HG03095 (cell line): ENCODE data around the gene SMURF1.
"Not testable (repeated sequence)": the region's sequence is repeated elsewhere in the genome, so short reads cannot be mapped to it uniquely, and the experiment has no call there.

Experiments used
- ATAC-seq: cut with Tn5 transposase; IDR thresholded peaks from one replicate; pipeline ENCODE4 v1.9.1; 2021; ENCODE audit warnings: moderate library complexity; ENCODE audit not compliant: unreplicated experiment

Gene SMURF1

DNA sequence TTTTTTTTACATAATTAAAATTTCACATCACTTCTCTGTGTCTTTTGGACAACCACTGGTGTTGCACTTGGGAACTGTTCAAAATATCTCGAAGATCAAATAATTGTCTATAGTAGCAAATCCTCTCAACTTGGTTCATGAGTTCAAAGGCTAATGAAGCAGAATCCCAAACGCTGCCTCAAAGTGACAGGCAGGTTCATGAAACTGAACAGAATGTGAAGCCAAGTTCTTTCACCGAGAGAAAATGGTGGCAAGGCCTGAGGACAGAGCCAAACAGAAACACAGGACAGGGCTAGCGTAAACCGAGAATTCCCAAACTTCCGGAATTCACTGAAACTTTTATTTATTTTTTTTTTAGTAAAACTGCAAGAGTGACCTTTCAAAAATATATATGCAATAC is 21.1 kb downstream of the SMURF1 start:
- ATAC-seq = no peak

DNA sequence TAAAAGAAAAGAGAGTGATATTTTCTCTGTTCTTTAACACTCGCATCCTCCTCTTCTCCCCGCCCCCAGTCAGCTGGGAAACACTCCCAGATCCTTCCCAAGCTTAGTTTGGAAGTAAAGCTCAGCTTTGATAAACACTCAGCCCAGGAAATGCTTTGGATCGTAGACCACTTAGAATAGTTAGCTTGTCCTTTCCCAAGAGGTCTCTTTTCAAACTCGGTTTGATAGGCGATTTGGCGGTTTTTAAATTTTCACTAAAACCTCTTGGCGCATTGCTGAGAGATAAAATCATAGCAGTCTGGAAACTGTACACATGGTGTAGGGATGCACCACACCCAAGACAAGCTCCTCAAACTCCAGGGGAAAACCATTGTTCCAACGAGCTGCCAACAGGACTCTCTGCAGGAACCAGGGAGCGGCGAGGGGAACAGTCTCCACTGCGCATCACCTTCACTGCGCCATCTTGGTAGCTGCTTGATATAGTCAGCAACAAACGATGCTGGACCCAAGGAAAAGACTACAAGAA is 22.3 kb downstream of the SMURF1 start:
- ATAC-seq = no peak

DNA sequence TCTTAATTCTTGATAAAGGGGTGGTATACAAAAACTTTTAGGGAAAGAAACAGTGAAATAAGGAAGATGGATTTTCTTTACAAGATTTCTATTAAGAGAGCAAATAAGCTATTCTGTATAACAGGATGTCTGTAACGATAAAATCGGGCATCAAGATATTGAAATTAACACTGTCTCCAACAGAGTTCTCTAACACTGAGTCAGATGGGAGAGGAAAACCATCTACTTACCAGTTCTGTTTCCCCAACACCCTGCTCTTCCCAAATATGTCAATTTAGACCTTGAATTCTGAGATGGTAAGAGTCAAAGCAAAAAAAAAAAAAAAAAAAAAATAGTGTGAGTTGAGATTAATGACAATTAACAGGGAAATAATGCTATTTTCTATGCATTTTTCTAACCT is 23.0 kb downstream of the SMURF1 start:
- no peak for ATAC-seq

DNA sequence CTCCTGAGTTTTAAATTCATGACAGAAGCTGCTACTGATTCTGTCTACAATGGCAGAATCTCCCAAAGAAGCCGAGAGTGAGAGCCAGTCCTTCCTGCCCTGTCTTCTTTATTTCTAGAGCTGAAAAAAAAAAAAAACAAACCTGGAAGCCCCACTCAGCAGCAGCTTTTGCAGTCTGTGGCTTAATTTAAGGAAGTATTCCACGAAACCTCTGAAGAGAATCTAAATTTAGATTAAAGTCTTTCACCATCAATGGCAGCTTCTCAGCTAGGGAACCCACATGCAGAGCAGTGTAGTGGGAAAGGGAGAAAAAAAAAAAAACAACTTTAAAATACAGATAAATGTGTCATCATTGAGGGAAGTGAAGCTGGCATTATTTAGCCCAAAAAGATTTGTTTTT is 23.4 kb downstream of the SMURF1 start:
- no peak for ATAC-seq

DNA sequence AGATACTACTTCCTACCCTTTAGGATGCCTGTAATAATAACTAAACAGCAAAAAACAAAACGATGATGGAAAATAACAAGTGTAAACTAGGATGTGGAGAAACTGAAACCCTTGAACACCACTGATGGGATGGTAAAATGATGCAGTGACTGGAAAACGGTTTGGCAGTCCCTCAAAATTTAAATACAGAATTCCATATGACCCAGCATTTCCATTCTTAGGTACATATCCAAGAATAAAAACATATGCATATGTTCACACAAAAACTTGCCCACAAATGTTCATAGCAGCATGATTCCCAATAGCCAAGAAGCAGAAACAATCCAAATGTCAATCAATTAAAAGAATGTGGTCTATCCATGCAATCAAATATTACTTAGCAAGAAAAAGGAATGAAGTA is 25.8 kb downstream of the SMURF1 start:
- no peak for ATAC-seq

DNA sequence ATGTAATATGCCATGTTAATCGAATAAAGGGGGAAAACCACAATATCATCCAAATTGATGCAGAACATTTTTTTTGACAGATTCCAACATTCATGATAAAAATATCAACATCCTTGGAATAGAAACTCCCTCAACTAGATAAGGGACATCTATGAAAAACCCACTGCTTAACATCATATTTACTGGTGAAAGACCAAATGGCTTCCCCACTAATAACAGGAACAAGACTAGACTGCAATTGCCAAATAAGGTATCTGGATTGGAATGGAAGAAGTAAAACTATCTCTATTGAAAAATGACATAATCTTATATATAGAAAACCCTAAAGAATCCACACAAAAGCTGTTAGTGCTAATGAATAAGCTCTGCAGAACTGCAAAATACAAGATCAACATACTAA is 27.8 kb downstream of the SMURF1 start:
- no peak for ATAC-seq

DNA sequence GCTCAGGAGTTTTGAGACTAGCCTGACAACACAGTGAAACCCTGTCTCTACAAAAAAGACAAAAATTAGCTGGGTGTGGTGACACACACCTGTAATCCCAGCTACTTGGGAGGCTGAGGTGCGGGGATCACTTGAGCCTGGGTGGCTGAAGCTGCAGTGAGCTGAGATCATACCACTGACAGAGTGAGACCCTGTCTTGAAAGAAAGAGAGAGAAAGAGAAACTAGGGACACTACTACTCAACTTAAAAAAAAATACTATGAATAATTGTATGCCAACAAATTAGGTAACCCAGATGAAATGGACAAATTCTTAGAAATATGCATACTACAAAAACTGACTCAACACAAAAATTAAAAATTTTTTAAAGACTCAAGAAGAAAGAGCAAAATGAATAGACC is 28.5 kb downstream of the SMURF1 start:
- no peak for ATAC-seq

DNA sequence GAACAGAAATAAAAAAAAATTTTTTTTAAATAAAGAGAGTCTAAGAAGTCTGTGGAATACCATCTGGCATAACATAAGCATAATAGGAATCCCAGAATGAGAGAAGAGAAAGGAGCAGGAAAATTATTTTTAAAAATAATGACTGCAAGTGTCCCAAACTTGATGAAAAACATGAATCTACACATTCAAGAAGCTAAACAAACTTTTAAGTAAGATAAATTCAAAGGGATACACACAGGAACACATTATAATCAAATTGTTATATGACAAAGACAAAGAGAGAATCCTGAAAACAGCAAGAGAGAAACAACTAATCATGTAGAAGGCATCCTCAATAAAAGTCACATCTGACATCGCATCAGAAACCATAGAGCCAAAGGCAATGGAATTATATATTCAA is 30.9 kb downstream of the SMURF1 start:
- ATAC-seq = no peak

DNA sequence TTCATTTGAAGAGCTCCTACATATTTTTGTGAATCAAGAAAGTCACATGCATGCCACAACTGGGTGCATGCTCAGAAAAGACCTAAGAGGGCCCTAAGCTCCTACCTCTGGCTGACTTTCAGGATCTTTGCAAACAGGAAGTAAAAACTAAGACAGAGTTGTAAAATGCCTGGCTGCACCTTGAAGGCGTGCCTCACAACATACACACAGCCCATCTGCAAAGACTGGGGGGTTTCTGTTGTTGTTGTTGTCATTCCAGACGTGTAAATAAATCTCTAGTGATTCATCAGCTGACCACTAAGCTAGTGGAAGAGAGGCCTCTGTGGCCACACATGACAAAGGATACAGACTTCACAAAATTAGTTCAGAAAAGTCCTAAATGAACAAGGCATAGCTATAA is 31.8 kb downstream of the SMURF1 start:
- ATAC-seq = peak; percentile 95

DNA sequence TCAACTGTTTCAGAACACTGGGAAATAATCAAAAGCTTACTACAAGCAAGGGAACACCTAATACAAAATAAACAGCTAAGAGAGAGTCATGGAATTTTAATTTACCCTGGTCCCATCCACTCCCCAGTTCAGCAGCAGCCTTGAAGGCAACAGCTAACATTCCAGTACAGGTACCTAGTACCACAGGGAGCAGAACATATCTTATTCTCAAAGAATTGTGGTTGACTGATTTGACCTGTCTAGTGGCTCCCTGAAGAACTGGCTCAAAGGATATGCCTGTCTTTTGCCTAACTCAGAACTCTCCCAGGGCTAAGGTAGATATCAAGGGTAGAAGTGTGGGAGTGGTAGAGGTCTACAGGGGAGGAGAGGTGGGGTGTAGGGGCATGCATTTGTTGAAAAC is 32.3 kb downstream of the SMURF1 start:
- ATAC-seq = peak; percentile 11

DNA sequence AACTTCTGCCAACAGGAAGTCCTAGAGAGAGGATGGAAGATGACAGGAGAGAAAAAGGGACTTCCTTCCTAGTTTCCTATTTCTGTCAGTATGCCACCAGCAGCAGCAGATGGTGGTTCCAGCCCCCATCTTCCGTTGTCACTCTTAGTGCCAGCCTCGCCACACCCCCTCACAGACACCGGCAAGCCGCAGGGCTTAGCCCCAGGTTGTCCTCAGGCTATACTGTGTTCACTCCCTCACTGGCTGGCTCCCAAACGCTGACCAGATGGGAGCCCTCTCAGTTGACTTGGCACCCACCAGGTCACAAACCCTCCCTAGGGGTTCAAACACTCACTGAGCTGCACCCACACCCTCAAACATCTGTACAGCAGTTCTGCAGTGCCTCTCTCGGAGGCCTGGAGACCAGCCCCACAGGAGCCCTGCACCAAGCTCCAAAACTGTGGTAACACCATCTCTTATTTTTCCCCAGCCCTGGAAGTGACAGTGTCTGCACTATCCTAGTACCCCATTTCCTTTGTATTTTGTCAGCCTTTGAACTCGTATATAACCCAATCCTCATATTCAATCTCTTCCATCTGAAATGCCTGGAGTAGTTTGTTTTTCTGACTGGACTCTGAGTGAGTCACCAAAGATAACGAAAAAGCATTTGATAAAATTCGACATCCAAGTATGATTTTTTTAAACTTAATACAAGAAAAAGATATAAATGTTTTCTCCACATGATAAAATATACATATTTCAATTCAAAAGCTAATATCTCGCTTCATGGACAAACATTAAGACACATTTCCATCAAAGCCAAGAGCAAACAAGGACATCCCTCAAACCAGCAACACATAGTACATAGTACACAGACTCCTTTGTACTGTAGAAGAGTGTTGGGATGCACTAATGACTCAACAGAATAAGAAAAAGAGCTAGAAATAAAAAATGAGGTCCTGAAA is 34.5 kb downstream of the SMURF1 start:
- ATAC-seq = no peak

DNA sequence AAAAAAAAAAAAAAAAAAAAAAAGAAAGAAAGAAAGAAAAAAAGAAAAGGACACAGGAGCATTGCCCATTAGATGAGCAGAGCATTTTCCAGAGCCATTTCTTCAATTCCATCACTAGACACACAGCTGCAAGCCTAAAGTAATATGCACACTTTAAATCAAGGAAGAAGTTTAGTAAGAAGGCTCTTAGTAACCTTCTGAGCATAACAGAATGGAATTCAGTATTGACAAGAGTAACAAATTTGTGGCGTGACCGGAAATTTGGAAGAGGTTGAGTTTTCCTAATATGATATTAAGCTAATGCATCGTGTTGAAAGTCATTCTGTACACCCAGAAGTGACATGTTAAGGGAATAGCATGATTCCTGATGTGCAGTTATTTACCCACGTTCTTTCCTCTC is 35.3 kb downstream of the SMURF1 start:
- no peak for ATAC-seq

DNA sequence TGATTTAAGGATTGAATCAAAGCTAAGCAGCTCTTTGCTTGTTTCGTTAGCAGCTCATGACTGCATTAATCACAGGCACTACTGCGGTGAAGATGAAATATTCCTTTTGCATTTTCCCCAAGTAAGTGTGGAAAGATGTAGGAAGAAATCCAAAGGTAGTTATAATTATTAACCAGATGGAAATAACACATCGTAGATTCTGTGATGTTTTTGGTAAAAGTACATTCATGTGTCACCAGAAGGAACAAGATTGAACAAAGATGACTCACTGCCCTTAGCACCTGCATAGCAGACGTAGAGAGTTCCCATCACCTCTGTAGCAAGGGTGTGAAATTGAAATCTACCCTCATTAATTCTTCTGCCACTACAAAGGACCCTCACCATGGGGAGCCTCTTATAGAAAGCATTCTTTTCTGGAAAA is 37.1 kb downstream of the SMURF1 start:
- ATAC-seq = no peak

DNA sequence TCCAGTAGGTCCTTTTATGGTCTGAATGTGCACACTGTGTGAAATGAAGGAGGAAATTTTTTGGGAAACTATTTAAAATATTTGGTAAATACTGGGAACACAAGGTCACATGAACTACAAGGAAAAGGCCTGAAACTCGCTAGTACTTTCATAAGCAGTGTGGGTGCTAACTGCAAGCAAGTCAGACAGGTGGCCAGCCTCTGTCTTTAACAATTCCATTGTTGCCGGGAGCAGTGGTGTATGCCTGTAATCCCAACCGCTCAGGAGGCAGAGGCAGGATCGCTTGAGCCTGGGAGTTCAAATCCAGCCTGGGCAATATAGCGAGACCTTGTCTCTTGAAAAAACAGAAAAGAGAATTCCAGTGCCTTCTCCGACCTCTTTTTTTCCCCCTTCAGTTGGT is 37.5 kb downstream of the SMURF1 start:
- no peak for ATAC-seq

DNA sequence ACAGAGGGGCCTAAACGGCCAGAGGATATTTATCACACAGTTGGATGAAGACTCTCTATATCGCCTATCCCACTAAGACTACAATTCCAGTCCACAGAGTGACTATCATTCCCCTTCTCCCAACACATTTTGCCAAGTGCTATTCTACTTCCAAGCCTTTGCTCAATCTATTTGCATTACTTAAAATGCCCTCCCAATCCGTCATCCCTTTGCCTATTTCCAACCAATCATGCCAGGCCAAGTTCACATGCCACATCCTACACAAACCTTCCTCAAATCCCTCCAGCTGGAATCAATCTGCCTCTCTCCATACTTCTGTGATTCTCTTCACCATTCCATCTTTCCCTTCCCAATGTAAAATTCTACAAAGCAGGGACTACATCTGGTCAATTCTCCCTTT is 38.2 kb downstream of the SMURF1 start:
- no peak for ATAC-seq

DNA sequence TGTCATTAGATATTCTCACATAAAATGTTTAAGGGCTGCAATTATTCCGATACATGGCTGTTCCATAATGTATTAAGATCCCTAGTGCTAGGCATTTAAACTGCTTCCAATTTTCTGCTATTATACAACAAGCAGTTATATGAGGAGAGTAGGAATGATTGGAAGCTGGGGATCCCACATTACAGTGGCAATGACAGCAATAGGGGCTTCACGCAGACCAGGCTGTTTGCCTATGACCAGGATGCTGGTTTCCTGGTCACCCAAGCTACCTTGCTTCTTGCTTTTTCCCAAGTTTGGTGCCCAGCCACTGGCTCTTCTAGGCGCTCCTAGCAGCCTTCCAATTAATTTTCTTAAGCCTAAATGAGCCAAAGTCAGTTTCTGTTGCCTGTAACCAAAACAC is 39.3 kb downstream of the SMURF1 start:
- ATAC-seq = no peak

DNA sequence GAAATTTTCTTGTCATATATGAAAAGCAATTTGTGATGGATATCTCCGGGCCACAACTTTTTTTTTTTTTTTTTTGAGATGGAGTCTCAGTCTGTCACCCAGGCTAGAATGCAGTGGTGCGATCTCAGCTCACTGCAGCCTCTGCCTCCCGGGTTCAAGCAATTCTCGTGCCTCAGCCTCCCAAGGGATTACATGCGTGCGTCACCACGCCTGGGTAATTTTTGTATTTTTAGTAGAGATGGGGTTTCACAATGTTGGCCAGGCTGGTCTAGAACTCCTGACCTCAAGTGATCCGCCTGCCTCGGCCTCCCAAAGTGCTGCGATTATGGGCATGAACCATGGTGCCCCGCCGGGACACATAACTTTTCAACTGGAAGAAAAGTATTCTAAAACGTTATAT is 40.1 kb downstream of the SMURF1 start:
- not testable (repeated sequence) for ATAC-seq

DNA sequence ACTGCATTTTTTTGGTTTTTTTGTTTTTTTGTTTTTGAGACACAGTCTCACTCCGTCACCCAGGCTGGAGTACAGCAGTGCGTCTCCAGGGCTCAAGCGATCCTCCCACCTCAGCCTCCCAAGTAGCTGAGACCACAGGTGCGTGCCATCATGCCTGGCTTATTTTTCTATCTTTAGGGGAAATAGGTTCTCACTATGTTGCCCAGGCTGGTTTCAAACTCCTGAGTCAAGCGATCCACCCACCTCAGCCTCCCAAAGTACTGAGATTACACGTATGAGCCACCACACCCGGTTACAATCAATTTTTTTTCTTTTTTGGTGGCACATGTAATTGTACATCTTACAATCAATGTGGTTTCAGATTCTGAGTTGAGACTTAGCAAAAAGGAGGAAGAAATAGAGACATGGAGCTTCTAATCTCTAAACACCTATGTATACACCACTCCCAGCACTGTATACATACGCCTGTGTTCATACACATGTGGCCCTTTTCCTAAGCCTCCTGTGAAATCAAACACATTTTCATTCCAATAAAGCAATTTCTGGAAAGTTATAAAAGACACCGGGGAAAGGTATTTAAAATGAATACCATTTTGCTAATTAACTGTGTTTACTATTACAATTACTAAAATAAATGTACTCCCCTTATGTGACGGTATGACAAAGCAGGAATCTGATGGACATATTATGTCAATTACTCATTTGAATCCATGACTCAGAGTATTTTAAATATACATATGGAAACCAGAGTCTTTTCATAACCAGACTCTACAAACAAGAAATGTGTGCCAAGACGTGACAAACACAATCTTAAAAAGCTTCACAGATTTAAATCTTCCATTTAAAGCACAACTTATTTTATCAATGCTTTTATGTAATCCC is 40.9 kb downstream of the SMURF1 start:
- no peak for ATAC-seq

DNA sequence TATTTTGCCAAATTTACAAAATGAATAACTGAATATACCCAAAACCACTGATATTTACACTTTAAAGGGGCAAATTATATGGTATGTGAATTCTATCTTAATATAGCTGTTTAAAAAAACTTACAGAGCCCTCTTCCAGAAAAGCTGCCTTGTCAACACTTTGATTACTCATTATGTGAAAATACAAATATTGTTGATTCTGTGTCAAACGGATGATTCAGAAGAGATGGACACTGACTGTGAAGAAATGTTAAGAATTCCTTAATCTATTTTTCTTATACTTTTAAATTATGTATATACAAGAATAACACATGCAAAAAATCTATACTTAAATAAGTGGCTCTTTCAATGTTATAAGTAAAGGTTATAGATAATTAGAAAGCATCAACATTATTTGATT is 41.5 kb downstream of the SMURF1 start:
- no peak for ATAC-seq

DNA sequence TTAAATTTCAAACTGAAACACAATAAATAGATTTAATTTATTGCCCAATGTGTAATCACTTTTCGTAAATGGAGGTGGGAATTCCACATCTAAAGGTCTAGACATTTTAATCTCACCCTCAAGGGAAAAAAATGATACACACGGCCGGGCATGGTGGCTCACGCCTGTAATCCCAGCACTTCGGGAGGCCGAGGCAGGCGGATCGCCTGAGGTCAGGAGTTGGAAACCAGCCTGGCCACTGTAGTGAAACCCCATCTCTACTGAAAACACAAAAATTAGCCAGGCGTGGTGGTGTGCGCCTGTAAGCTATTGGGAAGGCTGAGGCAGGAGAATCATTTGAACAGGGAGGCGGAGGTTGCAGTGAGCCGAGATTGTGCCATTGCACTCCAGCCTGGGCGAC is 42.4 kb downstream of the SMURF1 start:
- not testable (repeated sequence) for ATAC-seq

DNA sequence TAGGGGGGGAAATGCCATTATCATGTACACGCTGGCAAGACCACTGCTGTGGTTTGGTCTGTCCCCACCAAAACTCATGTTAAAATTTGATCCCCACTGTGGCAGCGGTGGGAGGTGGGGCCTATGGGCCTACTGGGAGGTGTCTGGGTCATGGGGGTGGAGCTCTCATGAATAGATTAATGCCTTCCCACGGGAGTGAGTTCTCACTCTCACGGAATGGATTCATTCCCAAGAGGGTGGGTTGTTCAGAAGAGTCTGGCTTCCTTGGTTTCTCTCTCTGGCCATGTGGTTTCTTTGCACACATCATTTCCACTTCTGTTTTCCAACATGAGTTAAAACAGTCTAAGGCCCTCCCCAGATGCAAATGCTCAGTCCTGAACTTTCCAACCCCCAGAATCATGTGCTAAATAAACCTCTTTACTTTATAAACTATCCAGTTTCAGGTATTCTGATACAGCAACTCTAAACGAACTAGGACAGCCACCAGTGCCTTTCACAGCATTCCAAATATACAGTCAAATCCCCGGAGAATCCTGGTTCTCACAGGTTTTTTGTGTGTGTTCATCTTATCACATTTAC is 44.3 kb downstream of the SMURF1 start:
- ATAC-seq = no peak
